ENCODE results near the gene FOXO3.
A peak's percentile ranks its signal among the peaks of the same experiment; 100 is the strongest.

Gene FOXO3

GRCh38 chr6:108557494-108558371 is 3.0 kb upstream of the FOXO3 start:
- Histone ChIP-seq H2BK120ac (ENCODE audit: insufficient read depth, low read length, poor library complexity) (peak overlapping the region; percentile 95), H3K4ac (ENCODE audit: low read depth, low read length) (peak overlapping the region; percentile 73), H3K4me3 (ENCODE audit: low read depth, low read length) (peak overlapping the region; percentile 90), H4K91ac (ENCODE audit: low read depth, low read length) (peak overlapping the region; percentile 95), H3K27me3 (ENCODE audit: insufficient read depth, low read length) (no peaks in the 10 kb centered on the region), H3K36me3 (ENCODE audit: control insufficient read depth in 1 of 2, insufficient read depth in 2 of 2, low read length in 2 of 2) (no peaks in the 10 kb centered on the region), H3K9ac (ENCODE audit: low read length) (peak overlapping the region; percentile 71), H2AFZ (ENCODE audit: insufficient read depth, low read length, poor library complexity) (peak overlapping the region; percentile 98), H3K79me1 (ENCODE audit: low read length) (peaks cover 34% of the 10 kb centered on the region), H3K9me3 (ENCODE audit: insufficient read depth, low read depth, low read length) (peaks cover 3% of the 10 kb centered on the region), H4K8ac (ENCODE audit: low read depth, low read length) (peak overlapping the region; percentile 95), H4K12ac (ENCODE audit: low read depth, low read length) (peak overlapping the region; percentile 71), H2AK5ac (ENCODE audit: low read length) (no peak overlapping the region), H3K23ac (ENCODE audit: low read length) (no peak overlapping the region), H3K27ac (ENCODE audit: low read depth, low read length) (peak overlapping the region; percentile 98), H3K18ac (ENCODE audit: low read length) (peak overlapping the region; percentile 96), H2BK5ac (ENCODE audit: low read depth, low read length, poor library complexity) (peak overlapping the region; percentile 97), H3K14ac (ENCODE audit: low read length) (peak overlapping the region; percentile 95), H3K4me1 (ENCODE audit: control insufficient read depth in 1 of 2, insufficient read depth in 2 of 2, low read length in 2 of 2) (peaks cover 9 to 10% of the 10 kb centered on the region in 2 experiments), H3K4me2 (ENCODE audit: low read length) (peak overlapping the region; percentile 79), H3K79me2 (ENCODE audit: control insufficient read depth, insufficient read depth, low read length, poor library complexity) (peaks cover 25% of the 10 kb centered on the region), H2BK12ac (ENCODE audit: low read length) (peak overlapping the region; percentile 73)
- DNase-seq = peak; percentile 58 to 73
- WGBS (ENCODE audit: extremely low coverage, insufficient coverage, insufficient read length) = no CpG with 5 or more reads among the region's 105 CpGs

GRCh38 chr6:108558372-108559096 is 2.2 kb upstream of the FOXO3 start:
- Histone ChIP-seq H3K23ac (ENCODE audit: low read length) (no peak overlapping the region), H2BK12ac (ENCODE audit: low read length) (no peak overlapping the region), H2BK120ac (ENCODE audit: insufficient read depth, low read length, poor library complexity) (peak overlapping the region; percentile 95), H2AK5ac (ENCODE audit: low read length) (no peak overlapping the region), H2AFZ (ENCODE audit: insufficient read depth, low read length, poor library complexity) (peak overlapping the region; percentile 98), H4K8ac (ENCODE audit: low read depth, low read length) (no peak overlapping the region), H2BK5ac (ENCODE audit: low read depth, low read length, poor library complexity) (peak overlapping the region; percentile 97), H4K91ac (ENCODE audit: low read depth, low read length) (peak overlapping the region; percentile 95), H3K9me3 (ENCODE audit: insufficient read depth, low read depth, low read length) (peaks cover 3% of the 10 kb centered on the region), H4K12ac (ENCODE audit: low read depth, low read length) (no peak overlapping the region), H3K4me1 (ENCODE audit: control insufficient read depth in 1 of 2, insufficient read depth in 2 of 2, low read length in 2 of 2) (peaks cover 9 to 10% of the 10 kb centered on the region in 2 experiments), H3K18ac (ENCODE audit: low read length) (peak overlapping the region; percentile 96), H3K4me3 (ENCODE audit: low read depth, low read length) (peak overlapping the region; percentile 92), H3K79me2 (ENCODE audit: control insufficient read depth, insufficient read depth, low read length, poor library complexity) (peaks cover 25% of the 10 kb centered on the region), H3K27me3 (ENCODE audit: insufficient read depth, low read length) (no peaks in the 10 kb centered on the region), H3K9ac (ENCODE audit: low read length) (peak overlapping the region; percentile 61), H3K79me1 (ENCODE audit: low read length) (peaks cover 34% of the 10 kb centered on the region), H3K4ac (ENCODE audit: low read depth, low read length) (no peak overlapping the region), H3K4me2 (ENCODE audit: low read length) (peak overlapping the region; percentile 90), H3K36me3 (ENCODE audit: control insufficient read depth in 1 of 2, insufficient read depth in 2 of 2, low read length in 2 of 2) (no peaks in the 10 kb centered on the region), H3K27ac (ENCODE audit: low read depth, low read length) (peak overlapping the region; percentile 98), H3K14ac (ENCODE audit: low read length) (no peak overlapping the region)
- peak; percentile 99 to 100 for DNase-seq
- WGBS (ENCODE audit: extremely low coverage, insufficient coverage, insufficient read length) = no CpG with 5 or more reads among the region's 58 CpGs

GRCh38 chr6:108559097-108559883 is 1.4 kb upstream of the FOXO3 start:
- H3K9ac ChIP-seq (ENCODE audit: low read length) = peak overlapping the region; percentile 82
- peak overlapping the region; percentile 34 for H4K12ac ChIP-seq (ENCODE audit: low read depth, low read length)
- H2BK5ac ChIP-seq (ENCODE audit: low read depth, low read length, poor library complexity) = peak overlapping the region; percentile 85
- peaks cover 3% of the 10 kb centered on the region for H3K9me3 ChIP-seq (ENCODE audit: insufficient read depth, low read depth, low read length)
- H3K4ac ChIP-seq (ENCODE audit: low read depth, low read length) = no peak overlapping the region
- peaks cover 9 to 10% of the 10 kb centered on the region in 2 experiments for H3K4me1 ChIP-seq (ENCODE audit: control insufficient read depth in 1 of 2, insufficient read depth in 2 of 2, low read length in 2 of 2)
- peak overlapping the region; percentile 67 for H4K91ac ChIP-seq (ENCODE audit: low read depth, low read length)
- peak overlapping the region; percentile 83 for H3K27ac ChIP-seq (ENCODE audit: low read depth, low read length)
- H3K27me3 ChIP-seq (ENCODE audit: insufficient read depth, low read length) = no peaks in the 10 kb centered on the region
- peaks cover 25% of the 10 kb centered on the region for H3K79me2 ChIP-seq (ENCODE audit: control insufficient read depth, insufficient read depth, low read length, poor library complexity)
- peak overlapping the region; percentile 44 for H2BK120ac ChIP-seq (ENCODE audit: insufficient read depth, low read length, poor library complexity)
- peaks cover 34% of the 10 kb centered on the region for H3K79me1 ChIP-seq (ENCODE audit: low read length)
- H3K36me3 ChIP-seq (ENCODE audit: control insufficient read depth in 1 of 2, insufficient read depth in 2 of 2, low read length in 2 of 2) = no peaks in the 10 kb centered on the region
- peak overlapping the region; percentile 90 for H3K4me2 ChIP-seq (ENCODE audit: low read length)
- WGBS (ENCODE audit: extremely low coverage, insufficient coverage, insufficient read length) = no CpG with 5 or more reads among the region's 84 CpGs
- H3K23ac ChIP-seq (ENCODE audit: low read length) = no peak overlapping the region
- H3K18ac ChIP-seq (ENCODE audit: low read length) = peak overlapping the region; percentile 32
- peak overlapping the region; percentile 92 for H3K4me3 ChIP-seq (ENCODE audit: low read depth, low read length)
- peak; percentile 75 to 92 for DNase-seq
- H2AFZ ChIP-seq (ENCODE audit: insufficient read depth, low read length, poor library complexity) = peak overlapping the region; percentile 41
- no peak overlapping the region for H2BK12ac ChIP-seq (ENCODE audit: low read length)
- no peak overlapping the region for H2AK5ac ChIP-seq (ENCODE audit: low read length)
- peak overlapping the region; percentile 89 for H3K14ac ChIP-seq (ENCODE audit: low read length)
- H4K8ac ChIP-seq (ENCODE audit: low read depth, low read length) = peak overlapping the region; percentile 75

Measured in trophoblast cell (in vitro differentiated cells and primary cell).